Endothelial cell of umbilical vein (primary cell): Measurements from ENCODE around the gene NDUFA1. TPM values are rescaled to one million over a fixed set of nuclear protein-coding genes. Genes with fewer than 3 reads are reported as not detected.
A peak's percentile ranks its signal among the peaks of the same experiment; 100 is the strongest.
"Not testable (repeated sequence)": the region's sequence is repeated elsewhere in the genome, so short reads cannot be mapped to it uniquely, and the experiment has no call there.

Experiments used
- BruUV-seq: library from RNA; stranded (reverse); fragments of 400-500 nt; replicated peaks from 2 replicates; lab custom pipeline; 2021; lab: Mats Ljungman, UMichigan
- CTCF ChIA-PET: fragments of 300-600, 350-600 bp; sonication (Branson Sonifier 250); formaldehyde crosslinking; loops from one replicate; lab custom pipeline; 2021; ENCODE audit warnings: antibody characterized with exemption, inconsistent platforms; lab: Charles Lee
- POLR2A ChIA-PET: fragments of 300-600, 350-600 bp; sonication (Branson Sonifier 250); formaldehyde crosslinking; loops from one replicate; lab custom pipeline; 2021; ENCODE audit warnings: antibody characterized with exemption, inconsistent platforms; lab: Charles Lee
- DNase-seq: peaks from one replicate; pipeline ENCODE4 v3.0.0-alpha.2; 2011; ENCODE audit warnings: low read depth, low spot score
- FAIRE-seq: peaks from 2 replicates; lab custom pipeline; 2011; peaks lifted over from hg19 to GRCh38; lab: Jason Lieb, UNC
- H2AFZ ChIP-seq: 2 replicates; pipeline ENCODE4 v1.6.0; 2012; ENCODE audit warnings: low read depth, low read length, control low read depth, inconsistent platforms
- H3K27ac ChIP-seq: 2 replicates; pipeline ENCODE4 v1.5.1; 2011; ENCODE audit warnings: low read depth, mild to moderate bottlenecking, control low read depth, low read length, moderate library complexity; ENCODE audit not compliant: insufficient read depth
- H3K27me3 ChIP-seq, 2 experiments: 2 replicates each; pipeline versions ENCODE4 v1.6.0 to v1.6.1; 2011; ENCODE audit warnings: low read length in 2 of 2, mixed read lengths in 1 of 2; ENCODE audit not compliant: control insufficient read depth in 2 of 2, insufficient read depth in 2 of 2
- H3K36me3 ChIP-seq, 2 experiments: 2 replicates in 1 of 2; 3 replicates in 1 of 2; pipeline ENCODE4 v1.5.1; 2011; ENCODE audit warnings: low read length in 2 of 2, mild to moderate bottlenecking in 1 of 2, moderate library complexity in 1 of 2; ENCODE audit not compliant: control insufficient read depth in 2 of 2, insufficient read depth in 2 of 2; ENCODE audit errors: extremely low read depth in 1 of 2
- H3K4me1 ChIP-seq: 3 replicates; pipeline ENCODE4 v1.5.1; 2011; ENCODE audit warnings: mild to moderate bottlenecking, low read length; ENCODE audit not compliant: control insufficient read depth, insufficient read depth; ENCODE audit errors: extremely low read depth
- H3K4me2 ChIP-seq: 2 replicates; pipeline ENCODE4 v1.6.1; 2011; ENCODE audit warnings: low read length, control low read depth, mixed read lengths; ENCODE audit not compliant: insufficient read depth
- H3K4me3 ChIP-seq, 3 experiments: fragments of 200-600 bp in 1 of 3; sonication (generic), shearing (Covaris generic) in 1 of 3; replicated peaks in 1 of 3; 2 replicates each; pipeline ENCODE4 v1.5.1; 2011 to 2016; ENCODE audit warnings: control low read depth in 3 of 3, low read length in 3 of 3, mild to moderate bottlenecking in 2 of 3, inconsistent platforms in 1 of 3, low read depth in 1 of 3, moderate library complexity in 1 of 3; ENCODE audit not compliant: insufficient read depth in 1 of 3
- H3K79me2 ChIP-seq: 2 replicates; pipeline ENCODE4 v1.6.0; 2012; ENCODE audit warnings: low read length, inconsistent platforms; ENCODE audit not compliant: control insufficient read depth, insufficient read depth
- H3K9ac ChIP-seq: replicated peaks from 2 replicates; pipeline ENCODE3; 2011; ENCODE audit warnings: low read length, control low read depth; ENCODE audit not compliant: insufficient read depth; ENCODE audit errors: extremely low read depth
- H3K9me1 ChIP-seq: replicated peaks from 3 replicates; pipeline ENCODE4 v1.6.0; 2011; ENCODE audit warnings: mild to moderate bottlenecking, low read length; ENCODE audit not compliant: control insufficient read depth, insufficient read depth; ENCODE audit errors: extremely low read depth
- H3K9me3 ChIP-seq: replicated peaks from 2 replicates; pipeline ENCODE4 v1.5.1; 2012; ENCODE audit warnings: low read length, inconsistent platforms; ENCODE audit not compliant: control insufficient read depth, insufficient read depth
- H4K20me1 ChIP-seq: replicated peaks from 2 replicates; pipeline ENCODE3; 2011; ENCODE audit warnings: mild to moderate bottlenecking, low read length; ENCODE audit not compliant: control insufficient read depth, insufficient read depth; ENCODE audit errors: extremely low read depth
- EZH2 ChIP-seq: IDR thresholded peaks from 2 replicates; pipeline ENCODE4 v1.6.1; 2012; ENCODE audit warnings: borderline replicate concordance, low read depth, mild to moderate bottlenecking, moderate library complexity, low read length, inconsistent platforms; ENCODE audit not compliant: severe bottlenecking
- FOS ChIP-seq: IDR thresholded peaks from 2 replicates; pipeline ENCODE4 v1.6.1; 2011; ENCODE audit warnings: mild to moderate bottlenecking, low read length, moderate library complexity, borderline replicate concordance; ENCODE audit not compliant: insufficient read depth
- GATA2 ChIP-seq: IDR thresholded peaks from 2 replicates; pipeline ENCODE4 v1.7.0; 2011; ENCODE audit warnings: low read depth, mild to moderate bottlenecking, moderate library complexity, mixed read lengths, low read length; ENCODE audit not compliant: insufficient read length, insufficient read depth
- JUN ChIP-seq: IDR thresholded peaks from 2 replicates; pipeline ENCODE4 v1.6.1; 2011; ENCODE audit warnings: borderline replicate concordance, low read depth; ENCODE audit not compliant: insufficient read length, insufficient read depth
- MYC ChIP-seq: IDR thresholded peaks from one replicate; pipeline ENCODE4 v1.6.1; 2011; ENCODE audit warnings: mild to moderate bottlenecking, low read depth, low read length
- POLR2A ChIP-seq: IDR thresholded peaks from 2 replicates; pipeline ENCODE4 v1.6.1; 2012; ENCODE audit warnings: low read depth, mild to moderate bottlenecking, control low read depth, low read length
- POLR2AphosphoS5 ChIP-seq: IDR thresholded peaks from 2 replicates; pipeline ENCODE4 v1.6.1; 2012; ENCODE audit warnings: low read depth, mild to moderate bottlenecking, control low read depth, low read length, moderate library complexity; ENCODE audit not compliant: insufficient read depth
- dilution Hi-C: fragments of 300-500 bp; cut with MboI; formaldehyde crosslinking; loops from one replicate; pipeline ENCODE4 v1.15.0; 2019; ENCODE audit warnings: low sequenced_read_pairs; ENCODE audit not compliant: extremely low pct_ligation_motif_present
- intact Hi-C: fragments of 100-400 bp; cut with micrococcal nuclease; formaldehyde crosslinking; loops from one replicate; pipeline ENCODE4 v1.10.0; 2022
- polyA plus RNA-seq, 4 experiments: library from polyadenylated mRNA; depleted of rRNA in 3 of 4; stranded (reverse) in 3 of 4; unstranded in 1 of 4; fragments of >200 nt; gene quantifications; 2 replicates each; pipeline versions ENCODE4 v1.2.1 to v1.2.3, GENCODE V29; 2011 to 2012; ENCODE audit warnings: missing spikeins in 1 of 4
- total RNA-seq: library from RNA; stranded (reverse); gene quantifications from 2 replicates; pipeline ENCODE4 v1.2.3, GENCODE V29; 2021
- TF ChIP-seq, protein P1 (sequence below), 2 donors: IDR thresholded peaks; 1 replicate in 1 of 2; 2 replicates in 1 of 2; pipeline ENCODE4 v1.5.1; 2011; ENCODE audit warnings: low read length in 2 of 2, mild to moderate bottlenecking in 2 of 2, moderate library complexity in 2 of 2, control low read depth in 1 of 2, inconsistent platforms in 1 of 2, low read depth in 1 of 2; ENCODE audit not compliant: insufficient read depth in 1 of 2; ENCODE audit errors: extremely low read depth in 1 of 2
- TF ChIP-seq, protein P2 (sequence below): IDR thresholded peaks from 2 replicates; pipeline ENCODE4 v1.6.1; 2011; ENCODE audit not compliant: insufficient read depth, insufficient read length

Gene NDUFA1
- total and polyA plus RNA-seq, 2 donors (not counting 3 experiments of a cell fraction or from before 2014, with no cell fraction given), result 89.9 to 93.4 TPM

DNA sequence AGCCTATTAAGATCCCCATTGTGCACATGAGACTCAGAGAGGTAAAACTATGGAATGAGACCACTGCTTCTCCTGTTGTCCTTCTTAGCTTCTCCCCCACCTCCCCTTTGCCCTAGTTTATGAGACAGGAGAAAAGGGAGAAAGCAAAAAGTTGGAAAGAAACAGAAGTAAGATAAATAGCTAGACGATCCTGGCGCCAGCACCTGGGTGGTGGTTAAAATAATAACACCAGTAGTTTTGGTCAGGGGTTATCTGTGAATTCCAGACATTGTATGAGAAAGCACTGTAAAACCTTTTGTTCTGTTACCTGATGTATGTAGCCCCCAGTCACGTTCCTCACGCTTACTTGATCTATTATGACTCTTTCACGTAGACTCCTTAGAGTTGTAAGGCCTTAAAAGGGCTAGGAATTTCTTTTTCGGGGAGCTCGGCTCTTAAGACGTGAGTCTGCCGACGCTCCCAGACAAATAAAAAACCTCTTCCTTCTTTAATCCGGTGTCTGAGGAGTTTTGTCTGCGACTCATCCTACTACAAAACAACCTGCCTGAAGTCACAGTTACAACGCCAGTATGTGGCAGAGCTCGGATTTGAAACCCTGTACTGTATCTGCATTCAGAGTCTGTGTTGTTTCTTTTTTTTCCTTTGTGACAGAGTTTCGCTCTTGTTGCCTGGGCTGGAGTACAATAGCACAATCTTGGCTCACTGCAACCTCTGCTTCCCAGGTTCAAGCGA, 20.5 kb downstream of the NDUFA1 start:
- H3K4me3 ChIP-seq, POLR2A ChIA-PET, H4K20me1 ChIP-seq, H3K9me3 ChIP-seq, H3K9ac ChIP-seq, dilution Hi-C loops, H3K36me3 ChIP-seq, intact Hi-C loops, H3K4me1 ChIP-seq, DNase-seq, H3K79me2 ChIP-seq, H3K9me1 ChIP-seq, H3K27me3 ChIP-seq, H3K4me2 ChIP-seq, H2AFZ ChIP-seq, H3K27ac ChIP-seq, BruUV-seq, CTCF ChIA-PET: not testable (repeated sequence)
- peak; percentile 73 for FAIRE-seq

DNA sequence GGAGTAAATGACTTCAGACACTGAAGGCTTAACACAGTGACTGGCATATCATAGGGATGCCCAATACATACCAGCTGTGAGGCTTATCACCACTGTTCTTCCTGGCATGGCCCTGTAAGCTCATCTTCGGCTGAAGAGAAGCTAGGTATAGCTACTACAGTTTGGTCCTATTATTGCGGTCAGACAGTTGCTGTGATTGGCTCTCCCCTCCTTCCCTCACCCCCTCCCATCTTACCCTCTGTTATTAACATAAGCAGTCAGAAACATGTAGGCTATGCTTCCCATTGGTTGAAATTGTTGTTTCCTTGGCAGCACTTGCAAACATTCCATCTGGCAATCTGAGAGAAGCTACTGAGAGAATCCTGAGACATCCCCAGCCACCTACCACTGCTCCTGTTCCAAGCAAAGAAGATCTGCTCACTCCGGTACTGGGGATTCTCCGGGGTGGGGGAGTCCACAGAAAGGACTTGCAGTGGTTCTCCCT, 24.3 kb downstream of the NDUFA1 start, which contains the start of gene AKAP14:
Gene AKAP14, plus strand, starts transcription at position 51 of the 484 bp plus-strand sequence. CDS start 7,331 bp downstream, outside the sequence.
- POLR2A ChIA-PET, result no interaction called here
- H3K9me3 ChIP-seq, result no peaks in the 10 kb centered on the region
- H3K4me1 ChIP-seq, result no peaks in the 10 kb centered on the region
- TF ChIP-seq POLR2AphosphoS5 (no peak), FOS (no peak), MYC (no peak), GATA2 (no peak), EZH2 (no peak), JUN (no peak), POLR2A (no peak)
- TF ChIP-seq, protein P1, sequence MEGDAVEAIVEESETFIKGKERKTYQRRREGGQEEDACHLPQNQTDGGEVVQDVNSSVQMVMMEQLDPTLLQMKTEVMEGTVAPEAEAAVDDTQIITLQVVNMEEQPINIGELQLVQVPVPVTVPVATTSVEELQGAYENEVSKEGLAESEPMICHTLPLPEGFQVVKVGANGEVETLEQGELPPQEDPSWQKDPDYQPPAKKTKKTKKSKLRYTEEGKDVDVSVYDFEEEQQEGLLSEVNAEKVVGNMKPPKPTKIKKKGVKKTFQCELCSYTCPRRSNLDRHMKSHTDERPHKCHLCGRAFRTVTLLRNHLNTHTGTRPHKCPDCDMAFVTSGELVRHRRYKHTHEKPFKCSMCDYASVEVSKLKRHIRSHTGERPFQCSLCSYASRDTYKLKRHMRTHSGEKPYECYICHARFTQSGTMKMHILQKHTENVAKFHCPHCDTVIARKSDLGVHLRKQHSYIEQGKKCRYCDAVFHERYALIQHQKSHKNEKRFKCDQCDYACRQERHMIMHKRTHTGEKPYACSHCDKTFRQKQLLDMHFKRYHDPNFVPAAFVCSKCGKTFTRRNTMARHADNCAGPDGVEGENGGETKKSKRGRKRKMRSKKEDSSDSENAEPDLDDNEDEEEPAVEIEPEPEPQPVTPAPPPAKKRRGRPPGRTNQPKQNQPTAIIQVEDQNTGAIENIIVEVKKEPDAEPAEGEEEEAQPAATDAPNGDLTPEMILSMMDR (IDR thresholded peaks at IDR 0.05; ENCODE audit: extremely low read depth in 1 of 2, insufficient read depth in 1 of 2, low read depth in 1 of 2, low read length in 2 of 2), result no peak
- TF ChIP-seq, protein P2, sequence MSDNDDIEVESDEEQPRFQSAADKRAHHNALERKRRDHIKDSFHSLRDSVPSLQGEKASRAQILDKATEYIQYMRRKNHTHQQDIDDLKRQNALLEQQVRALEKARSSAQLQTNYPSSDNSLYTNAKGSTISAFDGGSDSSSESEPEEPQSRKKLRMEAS, result no peak
- FAIRE-seq (no peak), DNase-seq (no peak)
- H3K9ac ChIP-seq, result no peak within 1 kb of the TSS
- H3K36me3 ChIP-seq, result no peaks in the 10 kb centered on the region
- CTCF ChIA-PET, result interaction anchor here (1.4 kb wide), 1 partner anchor 8 kb away, joined by 5 read pairs; no protein-coding TSS in a partner anchor
- H3K9me1 ChIP-seq, result no peaks in the 10 kb centered on the region
- no peaks in the 10 kb centered on the region for H4K20me1 ChIP-seq
- intact Hi-C loops (no loop called here), dilution Hi-C loops (no loop called here)
- no peaks in the 10 kb centered on the region for H3K79me2 ChIP-seq
- no peak within 1 kb of the TSS for H3K27ac ChIP-seq
- no peak within 1 kb of the TSS for H3K4me2 ChIP-seq
- no peak within 1 kb of the TSS for H2AFZ ChIP-seq
- H3K27me3 ChIP-seq, result peaks cover 0 to 2% of the 10 kb centered on the region in 2 experiments
- H3K4me3 ChIP-seq, result no peak within 1 kb of the TSS
- no TSS peak for BruUV-seq
